Upper lobe of left lung (tissue), 4 donors: Measurements from ENCODE around the gene EPHA2.

ENCODE experiments used
- CTCF ChIP-seq, 6 experiments: fragments of 450-650 bp in 4 of 6; fragments of 200-600 bp in 2 of 6; sonication (generic) in 2 of 6; IDR thresholded peaks; one replicate each; pipeline ENCODE4 v1.5.1; 2016 to 2019; ENCODE audit warnings: antibody characterized with exemption in 6 of 6
- EP300 ChIP-seq, 4 donors: sonication (generic); formaldehyde crosslinking; IDR thresholded peaks; one replicate each; pipeline ENCODE4 v1.5.1; 2017; ENCODE audit warnings: antibody characterized with exemption in 4 of 4, control low read depth in 2 of 4
- POLR2A ChIP-seq, 4 donors: fragments of 450-650 bp; IDR thresholded peaks; one replicate each; pipeline ENCODE4 v1.5.1; 2016 to 2017; ENCODE audit warnings: antibody characterized with exemption in 4 of 4, mild to moderate bottlenecking in 2 of 4
- POLR2AphosphoS5 ChIP-seq, 2 donors: sonication (generic); formaldehyde crosslinking; IDR thresholded peaks; one replicate each; pipeline ENCODE4 v1.5.1; 2017; ENCODE audit warnings: antibody characterized with exemption in 2 of 2

GRCh38 chr1:16119504-16119903 lies 36.4 kb downstream of the EPHA2 start:
- no peak for TF ChIP-seq CTCF (IDR thresholded peaks at IDR 0.05)
- TF ChIP-seq POLR2A (IDR thresholded peaks at IDR 0.05) = no peak
- TF ChIP-seq EP300 (IDR thresholded peaks at IDR 0.05) = no peak
- no peak for TF ChIP-seq POLR2AphosphoS5 (IDR thresholded peaks at IDR 0.05)
